Suprapubic skin (tissue), 4 donors: ENCODE results near the gene CSTPP1.

Experiments used
- CTCF ChIP-seq, 2 donors: fragments of 200-600 bp in 1 of 2; fragments of 450-650 bp in 1 of 2; sonication (generic) in 1 of 2; IDR thresholded peaks; one replicate each; pipeline ENCODE4 v1.5.1; 2016 to 2019; ENCODE audit warnings: antibody characterized with exemption in 2 of 2, mild to moderate bottlenecking in 1 of 2, moderate library complexity in 1 of 2
- POLR2A ChIP-seq, 2 donors: fragments of 450-650 bp; IDR thresholded peaks; one replicate each; pipeline ENCODE4 v1.6.1; 2017; ENCODE audit warnings: antibody characterized with exemption in 2 of 2, mild to moderate bottlenecking in 2 of 2, moderate library complexity in 2 of 2
- POLR2AphosphoS5 ChIP-seq, 3 donors: sonication (generic); formaldehyde crosslinking; IDR thresholded peaks; one replicate each; pipeline ENCODE4 v1.6.1; 2017; ENCODE audit warnings: antibody characterized with exemption in 3 of 3

- TF ChIP-seq CTCF (IDR thresholded peaks at IDR 0.05) (no peak), POLR2AphosphoS5 (IDR thresholded peaks at IDR 0.05) (no peak), POLR2A (IDR thresholded peaks at IDR 0.05) (no peak)
These were observed 15.3 kb downstream of the CSTPP1 start for GRCh38 chr11:46951864-46952263.
